GM21737 (cell line): ENCODE data around the gene PCDHB12.
"Not testable (repeated sequence)": the region's sequence is repeated elsewhere in the genome, so short reads cannot be mapped to it uniquely, and the experiment has no call there.

Experiments
- ATAC-seq: cut with Tn5 transposase; IDR thresholded peaks from one replicate; pipeline ENCODE4 v1.9.1; 2021; ENCODE audit warnings: mild to moderate bottlenecking, moderate library complexity; ENCODE audit not compliant: unreplicated experiment

Gene PCDHB12

DNA sequence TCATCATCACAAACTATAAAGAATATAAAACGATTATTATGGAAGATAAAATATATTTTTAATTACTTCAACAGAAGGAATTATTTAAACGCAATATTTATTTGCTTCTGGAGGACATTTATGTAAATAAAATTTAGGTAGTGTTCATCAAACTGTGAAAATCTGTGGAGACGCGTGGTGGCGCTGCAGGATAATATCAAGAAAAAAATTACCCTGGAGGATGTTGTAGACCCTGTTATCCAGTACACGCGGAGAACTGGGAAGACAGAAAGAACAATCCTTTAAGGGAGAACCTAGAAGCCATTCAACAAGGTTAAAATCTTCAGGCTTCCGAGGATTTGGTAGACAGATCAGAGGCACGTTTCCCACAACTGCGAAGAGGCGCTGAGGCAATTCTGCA lies at the start of gene PCDHB12:
PCDHB12 (plus strand) TSS at position 242 of the 400 bp plus-strand sequence. CDS start 189 bp downstream, outside the sequence.
- ATAC-seq = no peak

DNA sequence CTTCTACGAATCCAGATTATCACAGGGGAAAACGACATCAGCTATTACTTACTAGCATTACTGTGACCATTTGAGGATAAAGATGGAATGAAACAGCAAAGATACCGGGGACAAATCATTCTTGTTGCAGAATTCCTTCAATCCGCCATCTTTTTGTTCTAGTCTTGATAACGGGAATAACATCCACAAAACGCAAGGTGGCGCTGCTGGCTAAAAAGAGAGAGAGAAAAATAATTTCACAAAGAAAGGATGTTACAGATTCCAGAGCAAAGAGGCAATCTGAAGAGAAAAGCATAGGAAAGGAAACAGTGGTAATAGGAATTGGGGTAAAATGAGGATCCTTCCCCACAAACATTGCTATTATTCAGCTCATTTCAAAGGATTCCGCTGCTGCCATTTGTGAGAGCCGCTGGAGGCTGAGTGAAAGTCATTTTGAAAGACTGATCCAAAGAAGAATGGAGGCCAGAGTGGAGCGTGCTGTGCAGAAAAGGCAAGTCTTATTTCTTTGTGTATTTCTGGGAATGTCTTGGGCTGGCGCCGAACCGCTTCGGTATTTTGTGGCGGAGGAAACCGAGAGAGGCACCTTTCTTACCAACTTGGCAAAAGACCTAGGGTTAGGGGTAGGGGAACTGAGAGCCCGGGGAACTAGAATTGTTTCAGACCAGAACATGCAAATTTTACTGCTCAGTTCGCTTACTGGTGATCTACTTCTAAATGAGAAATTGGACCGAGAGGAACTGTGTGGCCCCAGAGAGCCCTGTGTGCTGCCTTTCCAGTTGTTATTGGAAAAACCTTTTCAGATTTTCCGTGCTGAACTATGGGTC lies 35.9 kb upstream of the PCDHB12 start, which contains the start of gene PCDHB7:
PCDHB7 (plus strand) TSS at position 264 of the 824 bp plus-strand sequence; CDS start at position 456, 192 bp downstream.
- ATAC-seq = no peak

DNA sequence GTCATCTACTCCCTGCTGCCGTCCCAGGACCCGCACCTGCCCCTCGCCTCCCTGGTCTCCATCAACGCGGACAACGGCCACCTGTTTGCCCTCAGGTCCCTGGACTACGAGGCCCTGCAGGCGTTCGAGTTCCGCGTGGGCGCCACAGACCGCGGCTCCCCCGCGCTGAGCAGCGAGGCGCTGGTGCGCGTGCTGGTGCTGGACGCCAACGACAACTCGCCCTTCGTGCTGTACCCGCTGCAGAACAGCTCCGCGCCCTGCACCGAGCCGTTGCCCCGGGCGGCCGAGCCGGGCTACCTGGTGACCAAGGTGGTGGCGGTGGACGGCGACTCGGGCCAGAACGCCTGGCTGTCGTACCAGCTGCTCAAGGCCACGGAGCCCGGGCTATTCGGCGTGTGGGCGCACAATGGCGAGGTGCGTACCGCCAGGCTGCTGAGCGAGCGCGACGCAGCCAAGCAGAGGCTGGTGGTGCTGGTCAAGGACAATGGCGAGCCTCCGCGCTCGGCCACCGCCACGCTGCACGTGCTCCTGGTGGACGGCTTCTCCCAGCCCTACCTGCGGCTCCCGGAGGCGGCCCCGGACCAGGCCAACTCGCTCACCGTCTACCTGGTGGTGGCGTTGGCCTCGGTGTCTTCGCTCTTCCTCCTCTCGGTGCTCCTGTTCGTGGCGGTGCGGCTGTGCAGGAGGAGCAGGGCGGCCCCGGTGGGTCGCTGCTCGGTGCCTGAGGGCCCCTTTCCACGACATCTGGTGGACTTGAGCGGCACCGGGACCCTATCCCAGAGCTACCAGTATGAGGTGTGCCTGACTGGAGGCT lies 34.0 kb upstream of the PCDHB12 start:
- not testable (repeated sequence) for ATAC-seq

GRCh38 chr5:141175933-141176332 lies 32.6 kb upstream of the PCDHB12 start:
- no peak for ATAC-seq

DNA sequence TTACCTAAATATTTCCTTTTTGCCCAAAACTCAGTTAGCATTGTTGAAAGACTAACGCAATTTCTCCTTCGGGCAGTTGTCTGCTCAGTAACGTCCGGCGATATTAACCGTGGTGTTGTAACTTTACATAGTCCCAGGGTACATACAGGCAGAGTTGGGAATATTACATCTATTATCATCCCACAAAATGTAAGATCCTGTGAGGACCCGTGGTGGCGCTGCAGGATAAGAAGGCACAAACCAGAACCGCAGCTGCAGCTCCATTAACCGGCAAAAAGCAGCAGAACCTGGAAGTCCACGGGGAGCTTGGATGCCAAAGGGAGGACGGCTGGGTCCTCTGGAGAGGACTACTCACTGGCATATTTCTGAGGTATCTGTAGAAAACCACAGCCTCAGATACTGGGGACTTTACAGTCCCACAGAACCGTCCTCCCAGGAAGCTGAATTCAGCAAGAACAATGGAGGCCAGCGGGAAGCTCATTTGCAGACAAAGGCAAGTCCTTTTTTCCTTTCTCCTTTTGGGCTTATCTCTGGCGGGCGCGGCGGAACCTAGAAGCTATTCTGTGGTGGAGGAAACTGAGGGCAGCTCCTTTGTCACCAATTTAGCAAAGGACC lies 30.8 kb upstream of the PCDHB12 start, which contains the start of gene PCDHB8:
PCDHB8 (plus strand) TSS at position 214 of the 615 bp plus-strand sequence; CDS start at position 459, 245 bp downstream.
- ATAC-seq = not testable (repeated sequence)

- not testable (repeated sequence) for ATAC-seq
Observed at GRCh38 chr5:141179371-141179770, 29.1 kb upstream of the PCDHB12 start.

GRCh38 chr5:141179876-141180275 lies 28.6 kb upstream of the PCDHB12 start:
- ATAC-seq = not testable (repeated sequence)

DNA sequence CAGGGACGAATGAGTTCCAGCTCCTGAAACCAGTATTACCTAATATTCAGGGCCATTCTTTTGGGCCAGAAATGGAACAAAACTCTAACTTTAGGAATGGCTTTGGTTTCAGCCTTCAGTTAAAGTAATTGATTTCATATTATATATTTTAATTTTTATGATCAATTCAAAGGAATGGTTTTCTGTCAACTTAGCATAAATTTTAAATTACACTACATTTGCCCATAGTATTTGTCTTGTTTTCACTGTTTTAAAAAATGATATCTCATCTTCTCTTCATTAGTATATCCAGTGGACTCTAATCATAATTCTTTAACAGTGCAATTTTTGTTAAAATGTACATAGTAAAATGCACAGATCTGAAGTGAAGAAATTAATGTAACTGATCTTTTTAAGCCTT lies 28.2 kb upstream of the PCDHB12 start:
- ATAC-seq = no peak

DNA sequence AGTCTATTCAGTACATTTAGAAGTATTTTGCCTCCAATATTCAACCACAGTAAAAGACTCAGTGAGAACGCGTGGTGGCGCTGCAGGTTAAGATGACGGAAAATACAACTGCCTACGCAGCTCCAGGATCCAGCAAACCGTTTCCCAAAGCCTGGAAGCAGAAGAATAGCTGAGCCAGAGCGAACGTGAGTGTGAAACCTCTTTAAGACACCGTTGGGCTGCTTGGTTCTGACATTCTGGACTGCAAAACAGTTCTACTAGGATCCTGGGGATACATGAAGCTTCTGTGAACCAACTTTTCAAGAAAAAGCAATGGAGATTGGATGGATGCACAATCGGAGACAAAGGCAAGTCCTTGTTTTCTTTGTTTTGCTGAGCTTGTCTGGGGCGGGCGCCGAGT lies 26.3 kb upstream of the PCDHB12 start, which contains the start of gene PCDHB16:
PCDHB16 (plus strand) TSS at position 140 of the 400 bp plus-strand sequence; CDS start at position 313, 173 bp downstream.
- no peak for ATAC-seq

GRCh38 chr5:141184117-141184855 lies 24.2 kb upstream of the PCDHB12 start:
- not testable (repeated sequence) for ATAC-seq

DNA sequence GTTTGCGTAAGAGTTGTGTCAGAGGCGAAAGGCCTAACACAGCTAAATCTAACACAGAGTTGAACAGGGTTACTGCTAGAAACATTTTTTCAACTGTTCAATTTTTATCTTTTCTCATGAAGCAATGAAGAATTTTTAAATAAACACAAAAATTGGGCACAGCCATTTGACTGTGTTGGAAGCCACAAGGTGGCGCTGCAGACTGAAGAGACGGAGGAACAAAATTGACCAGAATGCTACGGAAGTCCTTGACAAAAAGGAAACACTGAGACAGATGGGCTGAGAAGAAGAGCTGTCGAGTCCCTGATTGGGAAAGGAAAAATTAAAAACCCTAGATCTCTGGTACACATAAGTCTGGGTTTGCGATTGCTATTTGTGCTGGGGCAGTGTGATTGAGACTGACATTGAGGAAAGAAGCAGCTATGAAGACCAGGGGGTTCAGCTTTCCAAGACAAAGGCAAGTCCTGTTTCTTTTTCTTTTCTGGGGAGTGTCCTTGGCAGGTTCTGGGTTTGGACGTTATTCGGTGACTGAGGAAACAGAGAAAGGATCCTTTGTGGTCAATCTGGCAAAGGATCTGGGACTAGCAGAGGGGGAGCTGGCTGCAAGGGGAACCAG lies 21.5 kb upstream of the PCDHB12 start, which contains the start of gene PCDHB9:
PCDHB9 (plus strand) TSS at position 265 of the 616 bp plus-strand sequence; CDS start at position 423, 158 bp downstream.
- ATAC-seq = no peak

DNA sequence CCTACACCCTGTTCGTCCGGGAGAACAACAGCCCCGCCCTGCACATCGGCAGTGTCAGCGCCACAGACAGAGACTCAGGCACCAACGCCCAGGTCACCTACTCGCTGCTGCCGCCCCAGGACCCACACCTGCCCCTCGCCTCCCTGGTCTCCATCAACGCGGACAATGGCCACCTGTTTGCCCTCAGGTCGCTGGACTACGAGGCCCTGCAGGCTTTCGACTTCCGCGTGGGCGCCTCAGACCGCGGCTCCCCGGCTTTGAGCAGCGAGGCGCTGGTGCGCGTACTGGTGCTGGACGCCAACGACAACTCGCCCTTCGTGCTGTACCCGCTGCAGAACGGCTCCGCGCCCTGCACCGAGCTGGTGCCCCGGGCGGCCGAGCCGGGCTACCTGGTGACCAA lies 19.8 kb upstream of the PCDHB12 start:
- not testable (repeated sequence) for ATAC-seq

GRCh38 chr5:141189131-141189530 lies 19.4 kb upstream of the PCDHB12 start:
- ATAC-seq = not testable (repeated sequence)

GRCh38 chr5:141192110-141192725 lies 16.3 kb upstream of the PCDHB12 start, which contains the start of gene PCDHB10:
Gene PCDHB10 (plus strand): TSS chr5:141192353. CDS start chr5:141192553, 200 bp downstream.
- ATAC-seq = no peak

- ATAC-seq = not testable (repeated sequence)
Observed at GRCh38 chr5:141194332-141194731, 14.2 kb upstream of the PCDHB12 start.

GRCh38 chr5:141196363-141196762 lies 12.2 kb upstream of the PCDHB12 start:
- no peak for ATAC-seq

GRCh38 chr5:141199359-141200235 lies 8.9 kb upstream of the PCDHB12 start, which contains the start of gene PCDHB11:
Gene PCDHB11 (plus strand): TSS chr5:141199627. CDS start chr5:141199775, 148 bp downstream.
- no peak for ATAC-seq

GRCh38 chr5:141201126-141201525 lies 7.4 kb upstream of the PCDHB12 start:
- not testable (repeated sequence) for ATAC-seq
